Panc1 (cell line): Measurements from ENCODE around the gene LSM8. TPM values are rescaled to one million over a fixed set of nuclear protein-coding genes. Genes with fewer than 3 reads are reported as not detected.

Experiments used
- ATAC-seq: fragments of 200-7000 bp; cut with Tn5 transposase; 2 replicates; pipeline ENCODE4 v1.9.1; 2020; ENCODE audit warnings: mild to moderate bottlenecking, moderate library complexity
- BruUV-seq: library from RNA; stranded (reverse); fragments of 400-500 nt; replicated peaks from 2 replicates; lab custom pipeline; 2021; lab: Mats Ljungman, UMichigan
- CTCF ChIA-PET: fragments of 300-600 bp; sonication (Branson Sonifier 250); formaldehyde crosslinking; loops from one replicate; lab custom pipeline; 2022; ENCODE audit warnings: antibody characterized with exemption; lab: Charles Lee
- POLR2A ChIA-PET: fragments of 300-600 bp; sonication (Branson Sonifier 250); formaldehyde crosslinking; loops from one replicate; lab custom pipeline; 2022; ENCODE audit warnings: antibody characterized with exemption; lab: Charles Lee
- DNase-seq: peaks from one replicate; pipeline ENCODE4 v3.0.0-alpha.2; 2010; ENCODE audit warnings: low read depth, low spot score
- H3K27ac ChIP-seq: 2 replicates; pipeline ENCODE4 v1.5.1; 2011; ENCODE audit warnings: mild to moderate bottlenecking, low read length, inconsistent platforms
- H3K27me3 ChIP-seq: fragments of 200-500 bp; sonication (Bioruptor generic); 2 replicates; pipeline ENCODE4 v1.6.0; 2014; ENCODE audit warnings: low read length, inconsistent platforms; ENCODE audit not compliant: control insufficient read depth, insufficient read depth
- H3K36me3 ChIP-seq: fragments of 200-500 bp; sonication (Bioruptor generic); 2 replicates; pipeline ENCODE4 v1.5.1; 2014; ENCODE audit warnings: inconsistent platforms, mild to moderate bottlenecking, low read length, moderate library complexity; ENCODE audit not compliant: control insufficient read depth, insufficient read depth
- H3K4me1 ChIP-seq: 2 replicates; pipeline ENCODE4 v1.5.1; 2011; ENCODE audit warnings: inconsistent platforms, mild to moderate bottlenecking, low read length, moderate library complexity; ENCODE audit not compliant: control insufficient read depth, insufficient read depth
- H3K4me3 ChIP-seq, 2 experiments: 2 replicates each; pipeline ENCODE4 v1.5.1; 2011 to 2012; ENCODE audit warnings: low read depth in 2 of 2, low read length in 2 of 2, mild to moderate bottlenecking in 2 of 2, inconsistent platforms in 1 of 2, moderate library complexity in 1 of 2
- H3K9me3 ChIP-seq: fragments of 200-500 bp; sonication (Bioruptor generic); 2 replicates; pipeline ENCODE4 v1.5.1; 2014; ENCODE audit warnings: low read depth, mild to moderate bottlenecking, inconsistent platforms, low read length, moderate library complexity; ENCODE audit not compliant: control insufficient read depth, insufficient read depth
- CTCF ChIP-seq: fragments of 450-650 bp; IDR thresholded peaks from 2 replicates; pipeline ENCODE4 v1.5.1; 2017; ENCODE audit warnings: mild to moderate bottlenecking
- POLR2AphosphoS5 ChIP-seq: IDR thresholded peaks from 2 replicates; pipeline ENCODE4 v1.6.1; 2012; ENCODE audit warnings: mild to moderate bottlenecking, low read depth, low read length, moderate library complexity
- REST ChIP-seq, 2 experiments: IDR thresholded peaks; 2 replicates each; pipeline ENCODE4 v1.6.1; 2011 to 2012; ENCODE audit warnings: low read depth in 2 of 2, control low read depth in 1 of 2, low read length in 1 of 2, mild to moderate bottlenecking in 1 of 2, moderate library complexity in 1 of 2; ENCODE audit not compliant: insufficient read depth in 1 of 2
- SIN3A ChIP-seq: IDR thresholded peaks from 2 replicates; pipeline ENCODE4 v1.6.1; 2012; ENCODE audit warnings: low read depth, mild to moderate bottlenecking, low read length, moderate library complexity, borderline replicate concordance; ENCODE audit not compliant: insufficient read depth
- TCF7L2 ChIP-seq: IDR thresholded peaks from 2 replicates; pipeline ENCODE4 v1.6.1; 2011; ENCODE audit warnings: mild to moderate bottlenecking, low read depth, low read length, inconsistent platforms
- in situ Hi-C: cut with HindIII; loops from 2 replicates; pipeline ENCODE4 v1.10.0; 2016; ENCODE audit warnings: low sequenced_read_pairs, low pct_unique_long_range_greater_than_20kb
- intact Hi-C: fragments of 100-400 bp; cut with micrococcal nuclease; formaldehyde crosslinking; loops from one replicate; pipeline ENCODE4 v1.10.0; 2022; ENCODE audit not compliant: unreplicated experiment
- total RNA-seq: library from RNA; stranded (reverse); gene quantifications from one replicate; pipeline ENCODE4 v1.2.1, GENCODE V29; 2021; ENCODE audit not compliant: unreplicated experiment

Gene LSM8
- total RNA-seq, 1 experiment from 2014 or later, result 27.9 TPM

- Histone ChIP-seq H3K27me3 (no peaks in the 10 kb centered on the region), H3K4me3 (peak overlapping the region; percentile 89 to 90), H3K4me1 (peaks cover 15% of the 10 kb centered on the region), H3K36me3 (peaks cover 22% of the 10 kb centered on the region), H3K27ac (peak overlapping the region; percentile 99), H3K9me3 (no peaks in the 10 kb centered on the region)
- in situ Hi-C loops (no loop called here), intact Hi-C loops (no loop called here)
- no TSS peak for BruUV-seq
- TF ChIP-seq SIN3A, result no peak
- TF ChIP-seq REST (IDR thresholded peaks at IDR 0.05; ENCODE audit: insufficient read depth in 1 of 2, low read depth in 2 of 2, low read length in 1 of 2), result no peak; a peak in 1 of 4 replicates
- no peak for TF ChIP-seq POLR2AphosphoS5
- TF ChIP-seq CTCF, result no peak
- TF ChIP-seq TCF7L2, result no peak
- POLR2A ChIA-PET, result no interaction called here
- CTCF ChIA-PET, result no interaction called here
- DNase-seq (no peak), ATAC-seq (no peak)
Measured at GRCh38 chr7:118184565-118184940, 589 bp downstream of the LSM8 start.

- H3K27ac ChIP-seq, result peak overlapping the region; percentile 99
- H3K9me3 ChIP-seq, result no peaks in the 10 kb centered on the region
- ATAC-seq (no peak), DNase-seq (no peak)
- peaks cover 22% of the 10 kb centered on the region for H3K36me3 ChIP-seq
- intact Hi-C loops, result no loop called here
- H3K27me3 ChIP-seq, result no peaks in the 10 kb centered on the region
- ChIA-PET CTCF (no interaction called here), POLR2A (interaction anchor here (0.6 kb wide), 1 partner anchor 606 kb away, joined by 5 read pairs; no protein-coding TSS in a partner anchor)
- TF ChIP-seq TCF7L2 (no peak), POLR2AphosphoS5 (no peak; the same call in 1 of the 2 replicates), SIN3A (no peak), REST (IDR thresholded peaks at IDR 0.05; ENCODE audit: insufficient read depth in 1 of 2, low read depth in 2 of 2, low read length in 1 of 2) (no peak)
- in situ Hi-C loops, result no loop called here
- H3K4me1 ChIP-seq, result peaks cover 15% of the 10 kb centered on the region
- H3K4me3 ChIP-seq, result peak overlapping the region; percentile 89 to 90
- BruUV-seq, result no TSS peak
Measured at GRCh38 chr7:118185163-118185860, 1.3 kb downstream of the LSM8 start.
